CD4-positive, alpha-beta T cell treated with Interleukin-15 for 1 hour (primary cell): ENCODE results near the gene CST5.
"Not testable (repeated sequence)": the region's sequence is repeated elsewhere in the genome, so short reads cannot be mapped to it uniquely, and the experiment has no call there.

Experiments used
- DNase-seq: peaks from one replicate; pipeline ENCODE4 v3.0.0-alpha.2; 2020

CST5 gene, protein sequence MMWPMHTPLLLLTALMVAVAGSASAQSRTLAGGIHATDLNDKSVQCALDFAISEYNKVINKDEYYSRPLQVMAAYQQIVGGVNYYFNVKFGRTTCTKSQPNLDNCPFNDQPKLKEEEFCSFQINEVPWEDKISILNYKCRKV

GRCh38 chr20:23879328-23879798 lies at the start of gene CST5:
CST5 (minus strand) TSS chr20:23879748; CDS start chr20:23879676, 72 bp downstream.
- no peak for DNase-seq

- DNase-seq: no peak
Measured at GRCh38 chr20:23928788-23929187, 49.2 kb upstream of the CST5 start.

- DNase-seq: no peak
Measured at GRCh38 chr20:23928353-23928752, 48.8 kb upstream of the CST5 start.

DNA sequence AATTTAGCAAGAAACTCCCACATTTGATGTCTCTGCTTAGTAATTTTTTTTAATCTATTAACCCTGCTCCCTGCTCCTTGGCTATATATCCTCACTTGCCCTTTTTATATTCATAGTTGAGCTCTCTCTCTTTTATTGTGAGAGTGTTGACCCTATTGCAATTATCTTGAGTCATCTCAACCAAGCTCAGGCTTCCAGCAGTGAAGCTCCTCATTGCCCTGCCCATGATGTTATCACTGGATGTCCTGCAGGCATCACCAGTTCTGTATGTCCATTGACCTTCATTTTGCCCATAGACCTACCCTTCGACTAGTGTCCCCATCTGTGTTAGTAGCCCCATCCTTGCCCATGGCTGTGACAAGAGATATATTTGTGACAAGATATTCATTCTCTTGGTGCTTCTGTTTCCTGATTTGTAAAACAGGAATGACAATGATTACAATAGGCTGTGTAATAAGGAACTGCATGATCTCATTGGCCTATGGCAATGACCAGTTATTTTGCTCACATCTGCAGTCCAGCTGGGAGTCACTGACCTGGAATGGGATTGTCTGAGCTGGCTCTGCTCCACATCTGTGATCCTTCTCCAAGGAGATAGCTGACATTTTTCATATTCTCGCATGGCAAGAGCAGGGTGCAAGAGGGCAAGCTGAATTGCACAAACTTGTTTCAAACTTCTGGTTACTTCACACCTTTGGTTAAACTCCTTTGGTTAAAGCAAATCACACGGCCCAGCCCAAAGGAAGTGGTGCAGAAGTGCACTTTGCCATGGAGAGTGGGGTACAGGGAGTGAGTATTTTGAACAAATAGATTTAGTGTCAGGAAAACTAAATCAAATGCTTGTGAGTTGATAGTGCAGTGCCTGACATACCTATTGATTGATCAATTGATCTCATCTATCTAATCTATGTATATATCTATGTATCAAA lies 47.7 kb upstream of the CST5 start:
- DNase-seq: no peak

GRCh38 chr20:23926526-23926880 lies 47.0 kb upstream of the CST5 start:
- no peak for DNase-seq

GRCh38 chr20:23925789-23926525 lies 46.4 kb upstream of the CST5 start:
- no peak for DNase-seq

- DNase-seq: no peak
Measured at GRCh38 chr20:23924751-23925150, 45.2 kb upstream of the CST5 start.

DNA sequence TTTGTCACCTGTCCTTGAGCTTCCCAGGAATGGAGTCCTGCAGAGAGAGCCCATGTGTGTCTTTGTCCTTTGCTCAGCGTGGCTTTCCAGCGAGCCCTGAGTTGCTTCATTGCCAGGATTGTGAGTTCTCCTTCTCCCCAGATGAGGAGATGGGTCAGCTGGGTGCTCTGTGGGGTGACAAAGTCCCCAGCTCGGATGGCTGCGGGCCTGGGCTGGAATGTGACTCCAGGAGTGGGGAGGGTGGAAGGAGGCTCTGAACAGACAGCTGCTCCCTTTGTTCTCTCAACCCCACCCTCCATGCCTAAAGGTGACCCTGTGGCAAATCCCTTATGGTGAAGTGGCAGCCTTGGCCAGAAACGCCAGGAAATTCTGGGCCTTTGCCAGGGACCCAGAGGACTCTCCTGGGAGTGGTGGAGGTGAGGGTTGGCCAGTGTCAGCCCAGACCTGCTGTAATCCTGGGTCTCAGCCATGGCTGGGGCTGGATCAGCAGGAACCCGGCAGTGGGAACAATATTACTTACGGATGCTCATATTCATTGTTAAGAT lies 44.4 kb upstream of the CST5 start:
- no peak for DNase-seq

DNA sequence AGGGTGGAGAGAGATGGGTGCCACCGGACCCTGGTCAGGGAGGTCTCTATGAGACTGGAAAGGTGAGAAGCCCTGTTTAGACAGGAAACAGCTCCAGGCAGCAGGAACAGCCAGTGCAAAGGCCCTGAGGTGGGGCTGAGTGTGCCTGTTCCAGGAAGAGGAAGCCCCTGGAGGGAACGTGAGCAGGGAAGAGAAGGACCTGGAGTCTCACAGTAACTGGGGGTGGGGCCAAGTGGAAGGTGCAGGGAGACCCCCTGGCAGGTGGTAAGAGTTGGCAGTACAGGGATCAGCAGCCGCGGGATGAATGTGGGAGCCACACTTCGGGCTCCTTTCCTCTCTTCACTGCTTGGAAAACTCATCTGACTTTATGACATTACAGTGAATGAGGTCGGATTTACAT lies 43.8 kb upstream of the CST5 start:
- no peak for DNase-seq

DNA sequence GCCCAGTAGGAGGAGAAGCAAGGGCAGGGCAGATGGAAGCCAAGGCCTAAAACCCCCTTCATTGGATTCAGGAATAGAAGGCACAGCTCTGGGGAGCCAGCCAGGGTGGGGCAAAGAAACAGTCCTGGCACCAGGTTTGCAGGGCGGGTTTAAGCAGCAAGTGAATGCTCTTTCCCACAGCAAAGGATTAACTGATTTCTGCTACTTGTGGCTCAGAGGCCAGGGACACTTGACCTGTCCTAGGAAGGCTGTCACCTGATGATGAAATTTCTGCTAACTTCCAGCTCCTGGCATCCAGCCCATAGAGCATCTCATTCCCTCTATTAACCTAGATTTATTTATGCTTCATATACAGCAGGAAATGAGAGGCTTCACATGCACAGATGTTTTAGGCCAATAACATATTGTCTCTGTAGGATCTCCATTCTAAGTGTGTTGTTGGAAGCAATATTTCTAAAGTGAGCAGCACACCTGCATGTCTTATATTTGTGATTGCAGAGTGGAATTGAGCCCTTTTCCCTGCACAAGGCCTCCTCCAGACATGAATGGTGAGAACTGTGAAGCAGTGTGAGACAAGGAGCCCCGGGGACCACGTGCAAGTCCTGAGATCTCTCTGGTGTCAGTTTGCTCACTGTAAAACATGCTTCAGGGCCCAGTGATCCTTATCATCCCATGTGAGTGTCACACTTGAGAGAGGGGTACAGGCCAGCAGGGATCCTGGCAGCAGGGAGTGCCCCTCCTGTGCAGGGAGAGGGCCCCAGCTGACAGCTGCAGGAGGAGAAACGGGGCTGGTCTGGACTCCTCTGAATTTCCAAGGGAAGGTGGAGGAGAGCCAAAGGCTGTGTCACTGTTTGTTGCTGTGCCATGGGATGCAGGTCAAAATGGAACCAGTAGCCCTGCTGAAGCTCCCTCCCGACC lies 41.1 kb upstream of the CST5 start:
- no peak for DNase-seq

GRCh38 chr20:23918896-23919295 lies 39.3 kb upstream of the CST5 start:
- no peak for DNase-seq

DNA sequence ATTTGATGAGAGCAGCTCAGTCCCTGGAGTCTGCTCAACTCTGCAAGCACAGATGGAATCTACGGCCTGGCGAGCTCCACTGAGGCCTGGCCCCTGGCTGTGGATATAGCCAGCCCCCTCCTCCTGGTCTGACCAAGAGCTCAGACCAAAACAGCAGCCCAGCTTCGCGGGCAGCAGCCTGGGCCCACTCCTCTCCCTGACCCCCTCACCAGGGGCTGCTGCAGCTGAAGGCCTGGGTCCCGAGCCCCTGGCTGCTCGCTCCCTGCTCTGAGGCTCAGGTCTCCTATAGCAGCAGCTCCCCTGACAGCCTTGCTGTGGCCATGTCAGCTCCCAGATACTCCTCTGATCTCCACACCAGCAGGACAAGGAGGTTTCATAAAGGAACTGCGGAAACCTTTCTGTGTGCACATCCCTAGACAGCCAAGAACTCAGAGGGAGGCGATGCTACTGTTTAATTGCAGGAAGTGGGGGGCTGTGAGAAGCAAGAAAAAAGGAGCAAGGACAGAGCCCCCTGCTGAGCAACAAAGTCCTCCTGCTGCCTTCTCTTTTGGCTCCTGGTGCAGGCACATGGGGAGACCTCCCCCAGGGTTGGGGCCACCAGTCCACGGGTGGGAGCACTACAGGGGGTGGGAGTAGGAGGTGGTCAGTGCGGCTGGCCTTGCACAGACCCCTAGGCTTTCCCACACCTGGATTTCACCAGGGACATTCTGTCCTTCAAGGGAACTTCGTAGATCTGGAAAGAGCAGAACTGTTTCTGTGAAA lies 38.7 kb upstream of the CST5 start:
- no peak for DNase-seq

DNA sequence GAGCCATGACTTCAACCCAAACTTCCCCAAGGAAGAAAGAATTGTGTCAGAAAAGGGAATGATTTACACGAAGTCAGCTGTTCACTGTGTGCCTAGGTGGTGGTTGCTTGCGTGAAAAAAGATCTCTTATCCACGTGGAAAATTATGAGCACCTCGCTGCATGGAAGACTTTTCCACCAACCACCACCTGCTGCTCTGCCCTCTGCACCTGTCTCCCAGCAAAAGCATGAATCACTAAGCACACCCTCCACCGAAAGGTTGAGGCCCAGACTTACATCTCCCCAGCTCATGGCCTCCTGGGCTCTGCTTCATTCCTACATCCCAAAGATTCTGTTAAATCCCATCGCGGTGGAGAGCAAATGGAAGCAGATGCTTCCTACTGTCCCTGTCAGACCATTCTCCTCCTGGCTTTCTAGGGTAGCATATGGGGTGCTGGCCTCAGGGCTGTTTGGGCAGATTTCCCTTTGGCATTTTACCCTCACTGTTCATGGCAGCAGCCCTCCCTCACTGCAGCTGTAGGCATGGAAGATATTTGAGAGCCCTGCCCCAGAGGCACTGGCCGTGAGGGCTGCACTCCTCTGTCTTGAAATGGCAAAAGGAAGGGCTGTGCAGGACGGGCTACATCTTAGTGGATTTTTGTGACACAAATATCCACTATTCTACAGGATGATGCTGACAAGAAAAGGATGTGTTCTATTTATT lies 37.6 kb upstream of the CST5 start:
- DNase-seq: no peak

DNA sequence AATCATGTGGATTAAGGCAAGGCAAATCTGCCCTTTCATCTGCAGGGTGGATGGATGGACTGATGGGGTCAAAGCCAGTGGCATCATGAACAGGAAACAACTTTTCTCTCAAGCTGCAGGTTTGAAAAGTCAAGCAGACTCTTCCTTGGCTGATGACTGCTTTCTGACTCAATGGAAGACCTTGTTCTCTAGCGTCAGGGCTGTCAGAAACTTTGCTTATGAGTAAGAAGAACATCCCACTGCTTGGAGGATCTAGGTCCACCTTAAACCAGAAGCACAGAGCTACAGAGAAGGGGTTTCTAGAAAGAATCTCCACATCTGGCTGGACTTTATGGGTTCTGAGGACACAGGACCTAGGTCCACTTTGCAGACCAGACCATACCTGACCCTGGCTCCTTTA lies 36.3 kb upstream of the CST5 start:
- DNase-seq: no peak

DNA sequence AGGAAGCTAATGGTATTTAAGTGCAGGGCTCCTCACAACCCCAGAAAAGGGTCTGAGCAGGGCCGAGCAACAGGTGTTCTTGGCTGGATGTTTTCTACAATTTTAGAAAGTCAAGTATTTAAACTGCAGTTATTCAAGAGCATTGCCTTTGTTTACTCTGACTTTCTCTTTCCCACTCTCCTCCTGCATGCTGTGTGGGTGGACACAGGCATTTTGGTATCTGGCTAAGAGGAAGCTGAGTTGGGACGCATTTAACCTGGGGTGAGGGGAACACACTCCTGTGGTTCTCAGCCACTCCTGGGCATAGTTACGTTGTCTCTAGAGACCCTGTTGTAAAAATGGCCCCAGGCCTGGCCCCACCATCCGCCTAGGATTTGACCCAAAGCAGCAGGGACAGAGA lies 34.9 kb upstream of the CST5 start:
- DNase-seq: not testable (repeated sequence)

GRCh38 chr20:23910210-23910609 lies 30.7 kb upstream of the CST5 start:
- no peak for DNase-seq

DNA sequence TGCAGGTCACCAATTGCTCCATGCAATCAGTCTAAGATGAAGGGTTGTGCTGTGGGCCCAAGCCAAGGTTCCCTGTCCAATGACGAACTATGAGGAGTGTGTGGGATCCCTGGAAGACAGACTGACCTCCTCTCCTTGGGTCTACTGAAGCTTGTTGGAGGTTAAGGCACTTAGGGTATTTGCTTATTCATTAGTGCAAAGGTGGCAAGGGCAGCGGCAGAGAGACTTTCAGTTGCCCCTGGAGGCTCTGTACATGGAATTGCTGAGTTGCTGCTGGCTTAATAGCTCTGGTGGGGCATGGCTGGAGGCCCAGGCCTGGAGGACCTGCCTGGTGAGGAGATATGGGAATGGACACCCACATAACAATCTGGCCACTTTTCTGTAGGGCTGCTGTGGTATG lies 29.8 kb upstream of the CST5 start:
- no peak for DNase-seq

DNA sequence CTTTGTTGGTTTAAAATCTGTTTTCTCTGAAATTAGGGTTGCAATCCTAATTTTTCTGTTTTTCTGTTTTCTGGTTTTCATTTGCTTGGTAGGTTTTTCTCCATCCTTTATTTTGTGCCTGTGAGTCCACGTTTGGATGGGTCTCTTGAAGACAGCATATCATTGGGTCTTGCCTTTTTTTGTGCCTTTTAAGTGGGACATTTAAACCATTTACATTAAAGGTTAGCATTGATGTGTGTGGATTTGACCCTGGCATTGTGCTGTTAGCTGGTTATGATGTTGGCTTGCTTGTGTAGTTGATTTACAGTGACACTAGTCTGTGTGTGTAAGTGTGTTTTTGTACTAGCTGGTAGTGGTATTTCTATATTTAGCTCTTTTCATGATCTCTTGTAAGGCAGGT lies 28.0 kb upstream of the CST5 start:
- DNase-seq: no peak

DNA sequence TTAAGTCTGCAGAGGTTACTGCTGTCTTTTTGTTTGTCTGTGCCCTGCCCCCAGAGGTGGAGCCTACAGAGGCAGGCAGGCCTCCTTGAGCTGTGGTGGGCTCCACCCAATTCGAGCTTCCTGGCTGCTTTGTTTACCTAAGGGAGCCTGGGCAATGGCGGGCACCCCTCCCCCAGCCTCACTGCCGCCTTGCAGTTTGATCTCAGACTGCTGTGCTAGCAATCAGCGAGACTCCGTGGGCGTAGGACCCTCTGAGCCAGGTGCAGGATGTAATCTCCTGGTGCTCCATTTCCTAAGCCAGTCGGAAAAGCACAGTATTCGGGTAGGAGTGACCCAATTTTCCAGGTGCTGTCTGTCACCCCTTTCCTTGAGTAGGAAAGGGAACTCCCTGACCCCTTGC lies 22.8 kb upstream of the CST5 start:
- not testable (repeated sequence) for DNase-seq

DNA sequence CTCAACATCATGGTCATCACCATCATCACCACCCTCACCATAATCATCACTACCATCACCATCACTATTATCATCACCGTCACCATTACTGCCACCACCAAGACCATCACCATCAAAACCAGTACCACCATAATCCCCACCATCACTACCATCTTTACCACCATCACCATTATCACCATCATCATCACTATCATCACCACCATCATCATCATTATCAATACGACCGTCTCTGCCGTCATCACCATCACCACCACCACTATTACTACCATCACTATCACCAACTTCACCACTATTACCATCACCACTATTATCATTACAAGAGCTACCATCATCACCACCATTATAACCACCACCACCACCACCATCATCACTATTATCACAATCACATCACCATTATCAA lies 11.3 kb upstream of the CST5 start:
- DNase-seq: not testable (repeated sequence)

GRCh38 chr20:23889775-23890187 lies 10.2 kb upstream of the CST5 start:
- DNase-seq: peak; percentile 45
